Osteoblast (primary cell): ENCODE measurements around the gene PCDH19. TPM values are rescaled to one million over a fixed set of nuclear protein-coding genes. Genes with fewer than 3 reads are reported as not detected.

Experiments
- DNase-seq: peaks from one replicate; pipeline ENCODE4 v3.0.0; 2011; ENCODE audit warnings: low spot score, mixed read lengths; ENCODE audit not compliant: insufficient read length; ENCODE audit errors: missing footprints
- H2AFZ ChIP-seq: 2 replicates; pipeline ENCODE4 v1.6.0; 2011; ENCODE audit warnings: mild to moderate bottlenecking, low read length
- H3K27ac ChIP-seq: 2 replicates; pipeline ENCODE4 v1.5.1; 2011; ENCODE audit warnings: mild to moderate bottlenecking, low read depth, low read length, moderate library complexity
- H3K27me3 ChIP-seq: 2 replicates; pipeline ENCODE4 v1.6.0; 2012; ENCODE audit warnings: mild to moderate bottlenecking, control low read depth, inconsistent platforms, low read length, moderate library complexity; ENCODE audit not compliant: insufficient read depth
- H3K36me3 ChIP-seq: 2 replicates; pipeline ENCODE4 v1.5.1; 2011; ENCODE audit warnings: mild to moderate bottlenecking, low read length, control low read depth, moderate library complexity; ENCODE audit not compliant: insufficient read depth
- H3K4me1 ChIP-seq: 2 replicates; pipeline ENCODE4 v1.5.1; 2011; ENCODE audit warnings: mild to moderate bottlenecking, low read length, control low read depth, moderate library complexity; ENCODE audit not compliant: insufficient read depth
- H3K4me2 ChIP-seq: 2 replicates; pipeline ENCODE4 v1.6.0; 2011; ENCODE audit warnings: mild to moderate bottlenecking, low read length; ENCODE audit not compliant: insufficient read depth
- H3K4me3 ChIP-seq: fragments of 200-600 bp; sonication (generic); 3 replicates; pipeline ENCODE4 v1.5.1; 2012; ENCODE audit warnings: mild to moderate bottlenecking, low read length, inconsistent platforms; ENCODE audit not compliant: insufficient read depth
- H3K79me2 ChIP-seq: 2 replicates; pipeline ENCODE4 v1.6.0; 2012; ENCODE audit warnings: mild to moderate bottlenecking, low read length, control low read depth, inconsistent platforms; ENCODE audit not compliant: insufficient read depth
- H3K9me3 ChIP-seq: 2 replicates; pipeline ENCODE4 v1.5.1; 2011; ENCODE audit warnings: low read depth, low read length, control low read depth
- H4K20me1 ChIP-seq: 2 replicates; pipeline ENCODE4 v1.6.0; 2012; ENCODE audit warnings: mild to moderate bottlenecking, low read length, control low read depth; ENCODE audit not compliant: insufficient read depth
- total RNA-seq: library from RNA; depleted of rRNA; stranded (reverse); fragments of >200 nt; gene quantifications from 2 replicates; pipeline ENCODE4 v1.2.3, GENCODE V29; 2012
- TF ChIP-seq, protein P1 (sequence below): IDR thresholded peaks from 2 replicates; pipeline ENCODE4 v1.5.1; 2011; ENCODE audit warnings: mild to moderate bottlenecking, low read depth, low read length, moderate library complexity; ENCODE audit errors: extremely low read depth

The PCDH19 gene
- total RNA-seq, 1 donor, result 0.36 TPM

DNA sequence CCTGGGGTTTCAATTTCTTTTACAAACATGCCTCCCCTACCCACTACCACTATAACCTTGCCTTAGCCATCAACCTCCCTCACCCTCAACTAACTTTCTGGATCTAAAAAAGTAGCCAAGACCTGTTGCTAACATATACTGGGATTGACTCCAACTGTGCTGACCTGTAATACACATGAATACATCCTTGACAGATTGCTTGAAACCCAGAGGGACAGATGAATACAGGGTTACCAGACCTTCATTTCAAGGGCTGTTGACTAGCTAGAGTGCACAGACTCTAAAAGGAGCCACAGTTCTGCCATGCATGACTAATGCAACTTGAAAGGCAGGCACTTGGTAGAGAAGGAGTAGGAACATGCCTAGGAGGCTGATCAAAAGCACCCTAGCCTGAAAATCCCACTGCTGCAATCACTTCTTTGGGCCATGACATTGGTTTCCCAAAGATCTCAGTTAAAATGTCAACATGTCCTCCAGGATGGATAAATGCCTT, 121.0 kb downstream of the PCDH19 start:
- Histone ChIP-seq H4K20me1 (no peaks in the 10 kb centered on the region), H3K4me2 (no peak overlapping the region), H3K9me3 (peaks cover 2% of the 10 kb centered on the region), H3K4me1 (no peaks in the 10 kb centered on the region), H3K27me3 (no peaks in the 10 kb centered on the region), H2AFZ (no peak overlapping the region), H3K79me2 (no peaks in the 10 kb centered on the region), H3K36me3 (no peaks in the 10 kb centered on the region), H3K4me3 (no peak overlapping the region), H3K27ac (no peak overlapping the region)
- no peak for DNase-seq
- TF ChIP-seq, protein P1, sequence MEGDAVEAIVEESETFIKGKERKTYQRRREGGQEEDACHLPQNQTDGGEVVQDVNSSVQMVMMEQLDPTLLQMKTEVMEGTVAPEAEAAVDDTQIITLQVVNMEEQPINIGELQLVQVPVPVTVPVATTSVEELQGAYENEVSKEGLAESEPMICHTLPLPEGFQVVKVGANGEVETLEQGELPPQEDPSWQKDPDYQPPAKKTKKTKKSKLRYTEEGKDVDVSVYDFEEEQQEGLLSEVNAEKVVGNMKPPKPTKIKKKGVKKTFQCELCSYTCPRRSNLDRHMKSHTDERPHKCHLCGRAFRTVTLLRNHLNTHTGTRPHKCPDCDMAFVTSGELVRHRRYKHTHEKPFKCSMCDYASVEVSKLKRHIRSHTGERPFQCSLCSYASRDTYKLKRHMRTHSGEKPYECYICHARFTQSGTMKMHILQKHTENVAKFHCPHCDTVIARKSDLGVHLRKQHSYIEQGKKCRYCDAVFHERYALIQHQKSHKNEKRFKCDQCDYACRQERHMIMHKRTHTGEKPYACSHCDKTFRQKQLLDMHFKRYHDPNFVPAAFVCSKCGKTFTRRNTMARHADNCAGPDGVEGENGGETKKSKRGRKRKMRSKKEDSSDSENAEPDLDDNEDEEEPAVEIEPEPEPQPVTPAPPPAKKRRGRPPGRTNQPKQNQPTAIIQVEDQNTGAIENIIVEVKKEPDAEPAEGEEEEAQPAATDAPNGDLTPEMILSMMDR, result no peak

DNA sequence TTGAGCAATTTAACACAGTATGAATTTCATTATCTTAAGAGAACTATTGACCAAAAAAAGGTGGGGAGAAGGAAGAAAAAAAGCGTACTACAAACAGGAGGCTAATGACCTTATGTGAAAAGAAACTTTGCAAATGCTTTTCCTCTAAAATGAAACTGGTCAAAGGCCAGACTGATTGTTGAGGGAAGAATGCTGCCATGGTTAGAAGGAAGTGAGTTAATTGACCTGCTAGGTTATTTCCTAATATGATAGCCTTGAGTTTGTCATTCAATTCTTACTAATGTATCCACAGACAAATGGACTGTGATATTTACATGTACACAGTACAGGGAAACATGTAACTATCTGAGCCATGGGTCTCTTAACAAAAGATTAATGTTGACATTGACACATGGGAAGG, 132.8 kb downstream of the PCDH19 start:
- no peak for DNase-seq
- Histone ChIP-seq H3K4me3 (no peak overlapping the region), H3K79me2 (no peaks in the 10 kb centered on the region), H3K27ac (no peak overlapping the region), H3K4me2 (no peak overlapping the region), H3K36me3 (no peaks in the 10 kb centered on the region), H3K4me1 (no peaks in the 10 kb centered on the region), H4K20me1 (no peaks in the 10 kb centered on the region), H3K9me3 (no peaks in the 10 kb centered on the region), H2AFZ (no peak overlapping the region), H3K27me3 (no peaks in the 10 kb centered on the region)
- TF ChIP-seq, protein P1, result no peak

DNA sequence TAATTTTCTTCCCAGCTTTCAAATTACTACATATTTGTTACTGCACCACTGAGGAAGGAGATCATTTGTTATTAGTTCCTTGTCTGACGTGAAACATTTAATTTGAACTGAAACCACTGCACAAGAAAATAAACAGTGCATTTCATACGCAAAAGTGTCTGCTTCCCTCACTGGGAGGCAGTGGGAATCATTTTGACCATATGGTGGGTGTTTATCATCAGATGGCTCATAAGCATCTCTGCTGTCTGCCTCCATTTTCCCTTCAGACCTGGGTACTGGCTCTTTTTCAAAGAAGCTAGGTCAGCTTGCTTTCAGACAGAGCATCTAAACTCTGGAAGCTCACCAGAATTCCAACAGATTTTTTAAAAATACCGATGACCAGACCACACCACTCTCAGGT, 135.2 kb downstream of the PCDH19 start:
- Histone ChIP-seq H3K36me3 (no peaks in the 10 kb centered on the region), H3K79me2 (no peaks in the 10 kb centered on the region), H3K27me3 (no peaks in the 10 kb centered on the region), H3K4me2 (no peak overlapping the region), H3K9me3 (no peaks in the 10 kb centered on the region), H4K20me1 (no peaks in the 10 kb centered on the region), H3K4me1 (no peaks in the 10 kb centered on the region), H2AFZ (no peak overlapping the region), H3K27ac (no peak overlapping the region), H3K4me3 (no peak overlapping the region)
- DNase-seq, result no peak
- TF ChIP-seq, protein P1, result no peak

DNA sequence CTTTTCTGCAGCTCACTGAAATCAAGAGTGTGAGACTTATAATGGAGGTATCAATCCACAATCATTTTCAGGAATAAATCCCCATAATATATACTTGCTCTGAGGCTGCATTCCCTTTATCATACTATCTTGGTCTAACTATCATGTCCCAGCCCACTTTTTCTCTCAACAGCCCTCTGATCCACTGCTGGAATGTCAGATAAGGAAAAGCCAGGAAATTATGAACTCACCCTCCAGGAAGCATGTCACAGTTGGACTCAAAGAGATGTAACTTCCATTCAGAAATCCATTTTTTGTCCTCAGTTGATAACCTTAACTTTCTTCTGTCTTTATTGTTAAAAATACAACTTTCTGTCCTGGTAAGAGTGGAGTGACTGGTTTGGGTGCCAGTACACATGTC, 144.9 kb downstream of the PCDH19 start:
- H3K4me3 ChIP-seq, result no peak overlapping the region
- H3K27ac ChIP-seq, result no peak overlapping the region
- no peak overlapping the region for H2AFZ ChIP-seq
- H3K79me2 ChIP-seq, result no peaks in the 10 kb centered on the region
- TF ChIP-seq, protein P1, result no peak
- H3K9me3 ChIP-seq, result no peaks in the 10 kb centered on the region
- no peaks in the 10 kb centered on the region for H3K27me3 ChIP-seq
- H3K4me1 ChIP-seq, result no peaks in the 10 kb centered on the region
- H3K4me2 ChIP-seq, result no peak overlapping the region
- no peaks in the 10 kb centered on the region for H3K36me3 ChIP-seq
- DNase-seq, result no peak
- no peaks in the 10 kb centered on the region for H4K20me1 ChIP-seq
